ENCODE measurements around the gene HOXB5. TPM values are rescaled to one million over a fixed set of nuclear protein-coding genes. Genes with fewer than 3 reads are reported as not detected.

HOXB5 gene
- total RNA-seq, 1 experiment from 2014 or later, result 0.95 TPM

GRCh38 chr17:48595278-48595999, 1.9 kb upstream of the HOXB5 start:
- Histone ChIP-seq H3K27me3 (ENCODE audit: low read length) (no peaks in the 10 kb centered on the region), H3K9me3 (ENCODE audit: low read length) (no peaks in the 10 kb centered on the region), H3K9me2 (replicated peaks; ENCODE audit: low read length) (no peaks in the 10 kb centered on the region), H3K27ac (ENCODE audit: low read length) (no peak overlapping the region), H3K9ac (ENCODE audit: low read length) (no peak overlapping the region), H3K36me3 (ENCODE audit: low read depth, low read length) (no peaks in the 10 kb centered on the region), H3F3A (ENCODE audit: low read length, unreplicated experiment) (no peaks in the 10 kb centered on the region), H3K4me2 (ENCODE audit: low read length) (no peak overlapping the region), H3K4me1 (ENCODE audit: insufficient read depth, low read length) (peaks cover 17% of the 10 kb centered on the region), H3K79me2 (ENCODE audit: low read length) (peaks cover 39% of the 10 kb centered on the region), H3K4me3 (ENCODE audit: low read length) (no peak overlapping the region), H4K20me1 (ENCODE audit: low read length) (peaks cover 19% of the 10 kb centered on the region), H2AFZ (ENCODE audit: low read length) (no peak overlapping the region)
- intact Hi-C loops (cut with micrococcal nuclease), result loop anchor here (2.0 kb wide), 1 partner anchor 245 kb away; no protein-coding TSS in a partner anchor
- DNase-seq (no peak), ATAC-seq (no peak)
- no TSS peak for BruUV-seq (replicated peaks)
- ChIA-PET POLR2A (ENCODE audit: unreplicated experiment) (interaction anchor here (0.6 kb wide), 1 partner anchor 34 kb away, joined by 3 read pairs; no protein-coding TSS in a partner anchor), CTCF (no interaction called here)
- TF ChIP-seq EZH2phosphoT487 (IDR thresholded peaks at IDR 0.05; ENCODE audit: borderline replicate concordance, low read length) (no peak), EZH2 (IDR thresholded peaks at IDR 0.05; ENCODE audit: low read length, unreplicated experiment) (no peak), CTCF (conservative IDR thresholded peaks at IDR 0.05; ENCODE audit: low read depth, low read length) (no peak)

DNA sequence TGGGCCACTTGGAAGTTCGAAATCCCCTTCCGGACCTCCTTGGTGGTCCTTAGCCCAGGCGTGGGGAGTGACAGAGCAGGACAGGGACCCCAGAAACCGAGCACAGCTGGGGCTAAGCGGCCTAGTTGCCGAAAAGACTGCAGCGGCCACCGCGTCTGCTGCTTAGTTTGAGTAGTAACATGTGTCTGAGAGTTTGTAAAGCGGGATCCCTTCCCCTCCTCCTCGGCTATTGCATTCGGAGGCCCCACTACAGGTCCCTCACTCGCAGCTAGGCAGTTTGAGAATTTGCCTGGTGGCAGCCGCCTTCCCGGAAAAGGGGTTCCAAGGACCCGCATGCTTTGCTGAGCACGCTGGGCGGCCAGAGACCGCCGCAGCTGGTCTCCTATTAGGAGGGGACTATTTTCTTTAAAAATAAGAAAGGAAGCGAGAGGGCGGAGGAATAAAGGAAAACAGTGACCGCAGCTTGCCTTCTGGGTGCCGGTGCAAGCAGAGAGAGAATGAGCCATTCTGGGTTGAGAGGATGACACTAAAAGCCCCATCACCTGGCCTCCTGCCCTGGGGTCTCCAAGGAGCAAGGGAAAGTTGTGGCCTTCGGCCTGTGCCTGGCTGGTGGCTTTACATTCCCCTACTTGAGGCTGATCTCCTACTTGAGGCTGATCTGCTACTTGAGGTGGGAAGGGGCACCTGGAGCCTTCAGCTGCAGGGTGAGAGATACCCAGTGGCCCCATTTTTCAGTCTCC, 1.1 kb upstream of the HOXB5 start:
- ATAC-seq (no peak), DNase-seq (no peak)
- Histone ChIP-seq H3K9ac (ENCODE audit: low read length) (no peak overlapping the region), H3K79me2 (ENCODE audit: low read length) (peaks cover 32% of the 10 kb centered on the region), H3K4me2 (ENCODE audit: low read length) (peak overlapping the region; percentile 48; the same call in 1 of the 2 replicates), H3F3A (ENCODE audit: low read length, unreplicated experiment) (no peaks in the 10 kb centered on the region), H3K4me3 (ENCODE audit: low read length) (no peak overlapping the region), H3K36me3 (ENCODE audit: low read depth, low read length) (no peaks in the 10 kb centered on the region), H2AFZ (ENCODE audit: low read length) (no peak overlapping the region; the same call in 1 of the 2 replicates), H3K27me3 (ENCODE audit: low read length) (no peaks in the 10 kb centered on the region), H4K20me1 (ENCODE audit: low read length) (peaks cover 15% of the 10 kb centered on the region), H3K9me2 (replicated peaks; ENCODE audit: low read length) (no peaks in the 10 kb centered on the region), H3K4me1 (ENCODE audit: insufficient read depth, low read length) (peaks cover 17% of the 10 kb centered on the region), H3K9me3 (ENCODE audit: low read length) (no peaks in the 10 kb centered on the region), H3K27ac (ENCODE audit: low read length) (no peak overlapping the region)
- ChIA-PET CTCF (interaction anchor here (0.6 to 1.2 kb wide), 4 partner anchors 108 to 408 kb away, joined by 3 to 10 read pairs (median 6); no protein-coding TSS in a partner anchor), POLR2A (ENCODE audit: unreplicated experiment) (interaction anchor here (0.6 kb wide), 1 partner anchor 34 kb away, joined by 3 read pairs; no protein-coding TSS in a partner anchor)
- intact Hi-C loops (cut with micrococcal nuclease), result loop anchor here (2.0 kb wide), 1 partner anchor 244 kb away; no protein-coding TSS in a partner anchor
- TF ChIP-seq EZH2 (IDR thresholded peaks at IDR 0.05; ENCODE audit: low read length, unreplicated experiment) (no peak), EZH2phosphoT487 (IDR thresholded peaks at IDR 0.05; ENCODE audit: borderline replicate concordance, low read length) (no peak), CTCF (conservative IDR thresholded peaks at IDR 0.05; ENCODE audit: low read depth, low read length) (no peak)
- BruUV-seq (replicated peaks), result no TSS peak

All from PC-3 (cell line).